Measurements from ENCODE around the gene ATP11A.

Gene ATP11A

DNA sequence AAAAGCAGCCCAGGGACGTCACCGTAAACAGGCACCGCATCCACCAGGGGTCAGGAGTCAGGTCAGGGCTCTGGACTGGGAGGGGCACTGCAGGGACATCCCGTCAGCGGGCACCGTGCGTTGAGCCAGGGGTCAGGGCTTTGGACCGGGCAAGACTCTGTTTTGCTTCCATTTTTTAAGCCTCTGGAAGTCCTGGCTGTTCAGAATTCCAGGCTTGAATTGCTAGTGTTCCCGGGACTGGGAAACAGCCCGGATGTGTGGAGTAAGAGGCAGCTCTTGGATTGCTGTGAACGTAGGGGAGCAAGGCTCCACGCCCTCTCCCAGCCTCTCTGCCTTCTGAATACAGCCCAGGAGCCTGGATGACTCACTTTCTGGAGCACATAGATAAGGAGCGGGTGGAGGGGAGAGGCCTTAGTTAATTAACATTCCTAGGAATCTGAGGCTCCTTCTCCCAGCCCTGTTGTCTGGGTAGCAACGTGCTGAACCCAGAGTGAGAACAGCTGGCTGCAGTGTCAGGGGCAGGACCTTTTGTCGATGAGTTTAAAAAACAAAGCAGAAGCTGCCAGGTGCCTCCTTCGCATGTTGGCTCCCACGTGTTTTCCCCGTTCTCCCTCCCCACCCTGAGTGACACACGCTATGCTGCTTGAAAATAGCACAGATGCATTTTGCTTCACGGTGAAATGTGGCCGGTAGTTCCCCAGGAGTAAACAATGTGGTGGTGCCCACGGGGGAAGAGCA, 21.9 kb downstream of the ATP11A start:
- DNase-seq: no peak

DNA sequence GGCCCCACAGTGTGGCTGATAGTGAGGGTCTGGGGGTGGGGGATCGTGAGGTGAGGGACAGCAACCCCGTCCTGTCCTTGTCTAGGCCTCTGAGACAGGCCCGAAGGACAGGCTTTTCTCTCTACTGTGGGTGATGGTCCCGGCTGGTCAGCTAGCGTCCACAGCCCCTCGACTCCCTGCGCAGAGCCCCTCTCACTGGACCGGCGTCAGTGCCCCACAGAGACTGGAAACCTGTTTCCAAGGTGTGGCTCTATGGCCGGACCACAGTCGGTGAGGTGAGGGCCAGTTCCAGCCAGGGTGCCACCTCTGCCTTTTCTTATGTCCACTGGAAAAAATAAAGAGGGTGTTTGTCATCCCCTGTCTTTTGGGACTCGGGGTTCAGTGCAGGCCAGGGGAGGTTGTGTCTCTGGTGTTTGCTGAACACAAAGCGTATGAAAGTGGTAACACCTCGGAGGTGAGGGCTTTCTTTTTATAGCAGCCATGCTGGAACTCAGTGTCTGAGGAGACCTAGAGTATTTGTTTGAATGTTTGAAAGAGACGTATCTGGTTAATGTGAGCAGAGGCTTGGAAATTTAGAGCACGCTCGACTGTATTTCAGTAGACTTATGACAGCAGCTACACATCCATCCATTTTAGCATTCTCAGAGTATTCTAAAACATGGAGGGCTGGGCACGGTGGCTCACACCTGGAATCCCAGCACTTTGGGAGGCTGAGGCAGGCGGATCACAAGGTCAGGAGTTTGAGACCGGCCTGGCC, 22.8 kb downstream of the ATP11A start:
- no peak for DNase-seq

DNA sequence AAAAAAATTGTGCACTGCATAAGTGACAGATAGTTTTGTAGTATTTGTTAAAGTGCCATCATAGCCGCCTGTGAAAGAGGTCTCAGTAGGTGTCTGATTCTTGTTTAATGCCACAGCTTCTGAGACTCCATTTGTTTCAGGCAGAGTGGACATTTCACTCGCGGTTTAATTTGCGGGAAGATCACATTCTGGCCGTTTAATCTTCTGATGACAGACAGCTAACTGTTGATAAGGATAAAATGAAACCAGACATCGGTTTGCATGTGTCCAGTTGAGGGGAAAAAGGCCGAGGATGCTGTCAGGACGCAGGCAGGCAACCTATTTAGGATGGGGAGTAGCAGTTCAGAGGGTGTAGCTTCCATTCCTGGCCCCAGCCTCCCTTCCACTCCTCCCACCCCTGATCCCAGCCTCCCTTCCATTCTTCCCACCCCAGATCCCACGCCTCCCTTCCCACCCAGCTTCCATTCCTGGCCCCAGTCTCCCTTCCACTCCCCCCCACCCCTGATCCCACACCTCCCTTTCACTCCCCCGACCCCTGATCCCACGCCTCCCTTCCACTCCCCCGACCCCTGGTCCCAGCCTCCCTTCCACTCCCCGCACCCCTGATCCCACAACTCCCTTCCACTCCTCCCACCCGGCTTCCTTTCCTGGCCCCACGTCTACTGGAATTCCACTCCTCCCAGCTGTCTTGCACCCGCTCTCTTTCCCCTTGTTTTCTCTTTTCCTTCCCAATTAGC, 23.8 kb downstream of the ATP11A start:
- DNase-seq: no peak

DNA sequence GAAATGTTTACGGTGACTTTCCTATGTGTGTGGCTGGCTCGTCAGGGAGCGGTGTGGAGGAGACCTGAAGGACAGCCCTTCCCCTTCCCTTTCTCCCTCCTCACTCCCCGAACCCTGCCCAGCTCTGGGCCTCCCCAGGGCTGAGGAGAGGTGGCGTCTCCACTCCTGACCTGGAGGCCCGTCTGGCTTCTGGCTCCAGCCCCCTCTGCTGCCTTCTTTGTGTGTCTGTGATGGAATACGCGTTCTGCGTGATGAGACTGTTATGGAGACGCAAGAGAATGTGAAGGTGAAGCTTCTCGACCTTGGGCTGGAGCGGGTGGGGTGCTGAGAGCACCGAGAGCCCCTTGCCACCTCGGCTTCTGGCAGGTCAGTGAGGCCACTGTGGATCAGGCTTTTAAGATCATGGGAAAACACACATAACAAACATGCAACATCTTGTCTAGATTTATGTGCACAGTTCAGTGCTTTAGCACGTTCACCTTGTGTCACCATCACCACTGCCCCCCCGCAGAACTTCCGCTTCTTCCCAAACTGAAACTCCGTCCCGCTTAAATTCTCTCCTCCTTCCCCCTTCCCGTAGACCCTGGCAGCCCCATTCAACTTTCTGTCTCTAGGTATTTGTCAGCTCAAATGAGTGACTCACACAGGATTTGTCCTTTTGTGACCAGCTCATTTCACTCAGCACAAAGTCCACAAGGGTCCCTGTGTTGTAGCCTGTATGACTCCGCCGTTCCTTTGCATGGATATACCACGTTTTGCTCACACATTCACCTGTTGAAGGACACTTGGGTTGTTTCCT, 24.7 kb downstream of the ATP11A start:
- no peak for DNase-seq

DNA sequence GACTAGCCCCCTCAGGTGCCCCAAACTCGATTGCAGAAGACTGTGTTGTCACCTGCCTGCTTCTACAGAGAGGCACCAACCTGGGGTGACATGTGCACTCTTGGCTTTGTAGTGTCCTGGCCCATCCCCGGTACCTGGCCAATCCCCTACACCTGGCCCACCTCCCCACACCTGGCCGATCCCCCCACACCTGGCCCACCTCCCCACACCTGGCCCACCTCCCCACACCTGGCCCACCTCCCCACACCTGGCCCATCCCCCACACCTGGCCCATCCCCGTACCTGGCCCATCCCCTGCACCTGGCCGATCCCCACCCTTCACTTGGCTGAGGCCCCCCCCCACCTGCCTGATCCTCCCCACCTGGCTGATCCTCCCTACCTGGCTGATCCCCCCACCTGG, 25.4 kb downstream of the ATP11A start:
- no peak for DNase-seq

DNA sequence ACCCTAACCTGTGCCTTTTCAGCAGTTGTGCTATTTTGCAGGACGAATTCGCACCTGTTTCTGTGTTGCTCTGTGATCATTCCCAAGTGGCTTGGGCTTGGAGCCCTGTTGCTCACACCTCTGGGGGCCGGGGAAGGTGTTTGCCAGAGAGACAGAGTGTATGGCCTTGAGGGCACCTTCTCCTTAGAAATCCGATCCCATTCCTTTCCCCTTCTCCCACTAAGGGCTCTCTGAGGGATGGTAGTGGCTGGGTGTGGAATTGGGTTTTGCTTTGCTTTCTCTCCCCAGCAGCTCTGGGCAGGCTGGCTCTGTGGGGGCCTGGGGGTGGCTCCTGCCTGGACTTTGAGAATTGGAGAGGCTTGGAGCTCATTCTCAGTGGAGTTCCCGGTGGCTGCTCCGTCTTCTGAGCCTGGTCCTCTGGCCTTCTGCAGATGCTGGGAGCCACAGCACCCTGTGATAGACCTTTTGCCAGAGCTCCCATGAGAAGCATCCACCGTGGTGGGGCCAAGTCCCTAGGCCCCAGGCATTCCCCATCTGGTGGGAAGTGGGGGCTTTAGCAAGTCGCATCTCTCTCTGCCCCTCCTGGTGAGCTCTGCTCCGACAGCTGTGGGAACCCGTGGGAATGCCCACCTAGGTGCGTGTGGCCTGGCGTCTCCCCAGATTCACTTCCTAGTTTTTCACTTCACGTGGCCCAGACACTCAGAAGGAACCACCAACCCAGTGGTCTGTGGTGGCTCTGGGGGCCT, 26.1 kb downstream of the ATP11A start:
- DNase-seq: no peak

DNA sequence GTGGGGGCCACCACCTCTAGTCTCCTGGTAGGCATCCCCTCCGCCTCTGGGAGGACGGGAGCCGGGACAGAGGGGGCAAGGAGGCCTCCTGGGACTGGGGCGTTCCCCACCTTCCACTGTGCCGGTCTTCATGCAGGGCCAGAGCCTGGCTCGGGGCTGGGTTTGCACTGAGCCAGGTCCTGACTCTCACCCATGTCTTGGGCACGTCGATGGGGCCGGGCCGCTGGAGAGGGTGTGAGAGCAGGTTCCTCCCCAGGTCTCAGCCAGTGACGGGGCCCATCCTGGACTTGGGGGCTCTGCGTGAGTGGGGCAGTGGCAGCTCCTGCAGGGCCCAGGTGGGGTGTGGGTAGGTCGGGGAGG, 26.6 kb downstream of the ATP11A start:
- no peak for DNase-seq

DNA sequence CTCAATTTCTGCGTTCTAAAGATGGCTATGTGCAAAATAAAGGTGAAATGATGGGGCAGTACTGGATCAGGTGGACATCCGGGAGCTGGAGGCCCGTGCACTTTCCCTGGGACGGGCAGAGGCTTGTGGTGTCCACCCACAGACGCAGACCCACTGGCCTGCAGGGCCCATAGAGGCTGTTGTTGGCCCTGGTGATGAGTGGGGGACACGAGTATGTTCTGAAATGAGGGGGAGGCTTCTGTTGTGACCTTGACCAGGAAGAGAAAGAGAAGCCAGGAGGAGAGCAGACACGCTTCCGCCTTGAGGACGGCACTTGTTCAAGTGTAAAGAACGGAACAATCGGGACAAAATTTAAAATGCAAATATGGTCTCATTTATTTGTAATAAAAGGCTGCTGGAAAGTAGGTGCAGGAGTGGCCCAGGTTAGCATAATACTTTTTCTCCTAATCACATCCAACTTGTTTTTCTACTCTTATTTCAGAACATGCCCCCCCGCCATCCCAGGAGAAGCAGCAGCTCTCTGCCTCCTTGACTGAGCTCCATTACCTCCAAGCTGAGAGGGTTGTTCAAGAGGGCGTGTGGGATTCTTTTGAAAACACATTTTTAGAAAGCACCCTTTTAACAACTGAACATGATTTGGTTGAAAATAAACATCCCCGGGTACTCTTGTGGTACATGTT, 27.1 kb downstream of the ATP11A start:
- DNase-seq: no peak

DNA sequence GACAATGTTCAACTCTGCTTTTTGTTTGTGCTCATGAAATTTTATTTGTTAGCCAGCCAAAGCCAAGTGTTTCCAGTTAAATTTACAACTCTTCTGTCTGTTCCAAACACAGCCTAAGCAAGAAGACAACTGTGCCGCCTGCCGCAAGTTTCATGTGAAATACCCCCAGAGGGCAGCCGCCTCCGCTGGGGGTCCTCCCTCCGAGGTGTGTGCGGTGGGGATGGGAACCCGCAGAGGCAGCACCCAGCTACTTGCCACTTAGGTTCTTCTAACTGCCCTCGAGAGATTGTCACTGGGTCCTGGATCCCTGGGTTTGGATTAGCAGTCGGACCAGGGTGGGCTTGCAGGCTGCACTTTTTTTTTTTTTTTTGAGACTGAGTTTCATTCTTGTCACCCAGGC, 28.5 kb downstream of the ATP11A start:
- DNase-seq: no peak

DNA sequence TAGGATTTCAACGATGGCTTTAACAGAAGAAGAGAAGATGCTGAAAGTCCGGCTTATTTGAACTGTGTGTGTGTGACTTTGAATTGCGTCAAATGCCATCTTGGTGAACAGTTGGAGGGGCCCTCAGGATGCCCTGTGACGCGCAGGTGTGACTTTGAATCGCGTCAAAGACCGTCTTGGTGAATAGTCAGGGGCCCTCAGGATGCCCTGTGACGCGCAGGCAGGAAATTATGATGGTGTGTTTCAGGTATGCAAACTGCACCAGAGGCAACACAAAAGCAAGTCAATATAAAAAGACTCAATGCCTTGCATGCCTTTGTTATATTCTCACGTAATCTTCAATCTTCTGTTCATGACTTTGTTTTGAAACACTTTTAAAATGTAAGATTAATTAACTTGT, 29.2 kb downstream of the ATP11A start:
- DNase-seq: no peak

DNA sequence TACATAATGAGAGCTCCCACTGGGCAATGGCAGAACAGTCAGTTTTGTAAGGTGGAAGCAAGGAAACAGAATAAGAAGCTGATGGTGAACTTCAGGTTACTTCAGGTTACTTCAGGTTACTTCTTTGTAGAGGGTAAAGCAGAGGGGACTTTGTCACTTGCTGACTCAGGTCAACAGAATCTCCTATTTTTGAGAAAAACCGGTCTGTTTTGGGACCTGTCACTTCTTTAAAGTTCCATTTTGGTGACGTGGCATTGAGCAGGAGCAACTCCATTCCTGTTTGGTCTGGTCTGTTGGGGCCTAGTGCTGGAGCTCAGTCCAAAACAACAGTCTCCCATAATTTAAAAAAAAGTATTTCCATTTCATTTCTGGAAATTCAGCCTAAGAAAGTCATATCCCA, 29.7 kb downstream of the ATP11A start:
- DNase-seq: no peak

DNA sequence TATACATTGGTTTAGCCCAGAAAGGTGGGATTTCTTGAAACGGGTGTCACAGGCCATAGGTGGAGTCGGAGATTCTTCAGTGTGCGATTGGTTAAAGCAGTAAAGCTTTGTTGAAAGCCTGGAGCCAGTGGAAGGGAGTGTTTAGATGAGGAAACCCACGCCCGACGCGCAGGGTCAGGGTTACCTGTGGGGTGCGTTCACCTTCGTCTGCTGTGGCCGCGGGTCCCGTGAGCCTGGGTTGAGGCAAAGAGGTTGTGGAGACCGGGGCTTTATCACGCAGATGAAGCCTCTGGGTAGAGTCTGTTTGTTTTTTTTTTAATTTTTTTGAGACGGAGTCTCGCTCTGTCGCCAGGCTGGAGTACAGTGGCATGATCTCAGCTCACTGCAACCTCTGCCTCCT, 30.4 kb downstream of the ATP11A start:
- DNase-seq: no peak

DNA sequence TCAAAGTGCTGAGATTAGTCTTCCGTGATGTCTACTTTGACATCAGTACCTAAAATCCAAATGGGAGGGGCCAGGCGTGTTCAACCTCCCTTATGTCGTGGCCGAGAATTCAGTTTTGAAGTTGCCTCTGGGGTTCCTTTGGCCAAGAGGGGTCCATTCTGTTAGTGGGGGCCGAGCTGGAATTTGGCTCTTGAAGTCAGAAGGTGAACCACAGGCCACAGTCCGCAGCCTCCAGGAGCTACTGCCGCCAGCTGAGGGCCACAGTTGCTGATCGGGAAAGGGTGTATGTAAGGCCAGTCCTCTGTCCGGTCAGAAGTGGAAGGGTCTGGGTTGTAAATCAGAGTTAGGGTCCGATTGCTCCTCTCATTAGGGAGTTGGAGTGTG, 31.0 kb downstream of the ATP11A start:
- DNase-seq: no peak

DNA sequence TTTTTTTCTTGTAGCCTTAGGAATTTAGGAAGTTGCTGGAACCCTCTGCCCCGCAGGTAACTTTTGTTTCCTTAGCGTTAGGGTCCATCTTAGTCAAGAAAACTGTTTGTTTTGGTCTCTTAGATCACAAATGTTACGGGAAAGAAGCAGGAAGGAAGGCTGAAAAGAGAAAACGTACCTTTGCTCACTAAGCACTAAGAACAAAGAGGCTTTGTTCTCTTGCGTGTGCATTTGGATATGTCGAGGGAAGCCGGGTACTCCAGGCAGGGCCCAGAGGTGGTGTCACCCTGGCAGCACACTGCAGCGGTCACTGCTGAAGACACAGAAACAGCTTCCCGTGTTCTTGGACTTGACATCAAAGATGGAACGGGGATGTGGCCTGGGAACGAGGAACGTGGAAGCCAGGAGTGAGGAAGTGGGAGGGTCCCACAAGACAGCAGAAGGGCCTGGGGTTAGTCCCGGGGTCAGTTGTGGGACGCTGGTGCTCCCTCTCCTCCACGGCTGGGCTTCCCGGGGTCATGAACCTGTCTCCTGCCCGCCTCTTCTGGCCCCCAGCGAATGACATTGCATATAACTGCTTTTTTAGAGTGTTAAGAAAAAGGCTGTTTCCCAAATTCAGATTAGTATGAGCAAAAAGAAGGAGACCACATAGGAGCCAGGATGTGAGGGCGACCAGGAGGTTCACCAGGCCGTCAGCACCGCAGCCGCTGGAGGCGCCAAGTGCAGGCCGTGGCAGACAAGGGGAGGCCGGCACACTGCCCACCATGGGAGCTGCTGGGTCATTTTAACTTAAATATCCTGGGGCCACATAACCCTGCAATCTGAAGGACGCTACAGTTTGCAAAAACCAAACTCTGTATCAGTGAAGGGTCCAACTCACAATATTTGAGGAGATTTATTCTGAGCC, 31.6 kb downstream of the ATP11A start:
- no peak for DNase-seq

DNA sequence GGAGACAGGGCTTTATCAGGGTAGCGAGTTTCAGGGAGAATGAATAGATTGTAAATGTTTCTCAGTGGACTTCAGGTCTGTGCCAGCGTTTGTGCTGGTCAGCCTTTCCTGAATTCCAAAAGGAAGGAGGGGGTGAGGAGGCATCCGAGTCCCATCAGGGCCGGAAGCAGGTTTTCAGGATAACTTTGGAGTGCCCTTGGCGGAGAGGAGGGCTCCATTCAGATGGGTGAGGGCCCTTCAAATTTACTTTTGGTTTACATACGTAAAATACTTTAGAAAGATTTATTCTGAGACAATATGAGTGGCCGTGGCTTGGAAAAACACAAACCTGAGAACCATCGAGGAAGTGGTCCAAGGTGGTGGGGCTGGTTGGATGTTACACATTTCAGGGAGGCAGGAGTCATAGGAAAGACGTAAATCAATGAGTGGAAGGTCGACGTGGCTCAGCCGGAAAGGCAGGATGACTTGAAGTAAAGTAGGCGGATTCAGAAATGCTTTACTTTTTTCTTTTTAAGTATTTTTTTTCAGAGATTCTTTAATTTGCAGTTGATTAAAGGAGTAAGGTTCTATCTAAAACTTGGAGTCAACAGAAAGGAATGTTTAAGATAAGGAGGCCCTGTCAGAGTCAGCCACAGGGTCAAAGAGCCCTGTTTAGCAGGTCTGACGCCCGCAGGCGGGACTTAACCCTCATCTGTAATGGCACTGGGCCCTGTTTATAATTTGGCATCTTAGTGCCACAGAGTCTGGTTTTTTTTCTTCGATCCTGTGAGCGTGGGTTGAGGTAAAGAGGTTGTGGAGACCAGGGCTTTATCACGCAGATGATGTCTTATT, 32.8 kb downstream of the ATP11A start:
- no peak for DNase-seq

DNA sequence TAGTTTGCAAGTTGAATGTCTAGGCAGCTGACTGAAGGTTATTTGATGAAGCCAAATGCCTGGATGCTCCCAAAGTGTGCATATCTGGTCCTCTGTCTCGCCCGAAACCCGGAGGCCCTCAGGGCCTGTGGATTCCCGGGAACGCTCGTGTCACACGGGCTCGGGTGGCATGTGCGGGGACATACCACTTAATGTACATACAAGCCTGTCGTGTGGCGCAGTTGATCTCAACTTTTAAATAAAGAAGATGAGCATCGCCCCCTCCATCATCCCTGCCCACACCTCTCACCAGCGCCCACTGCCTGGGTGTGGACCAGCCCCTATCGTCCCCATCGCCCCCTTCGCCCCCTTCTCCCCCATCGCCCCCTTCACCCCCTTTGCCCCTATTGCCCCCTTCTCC, 33.9 kb downstream of the ATP11A start:
- no peak for DNase-seq

DNA sequence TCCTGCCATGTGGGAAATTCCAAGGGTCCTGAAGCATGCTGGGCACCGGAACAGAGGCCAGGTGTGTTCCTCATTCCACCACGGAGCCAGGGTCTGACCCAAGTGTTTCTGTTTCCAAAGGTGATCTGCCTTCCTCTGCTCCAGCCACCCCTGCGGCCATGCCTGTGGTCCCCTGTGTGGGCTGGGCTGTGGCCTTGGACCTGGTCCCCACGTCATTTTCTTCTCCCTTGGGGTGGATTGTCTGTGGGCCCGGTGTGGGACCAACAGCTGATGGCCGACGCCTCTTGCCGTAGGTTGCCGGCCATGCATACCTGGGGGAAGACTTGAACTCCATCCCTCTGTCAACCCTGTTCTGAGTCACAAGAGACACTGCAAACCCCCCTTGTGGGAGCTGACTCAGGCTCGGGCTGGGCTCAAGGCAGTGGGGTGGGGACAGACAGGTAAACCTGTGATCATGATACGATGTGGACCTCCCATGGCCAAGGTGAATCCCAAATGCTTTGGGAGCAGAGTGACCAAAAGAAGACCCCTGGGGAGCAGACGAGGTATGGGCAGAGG, 35.0 kb downstream of the ATP11A start:
- no peak for DNase-seq

DNA sequence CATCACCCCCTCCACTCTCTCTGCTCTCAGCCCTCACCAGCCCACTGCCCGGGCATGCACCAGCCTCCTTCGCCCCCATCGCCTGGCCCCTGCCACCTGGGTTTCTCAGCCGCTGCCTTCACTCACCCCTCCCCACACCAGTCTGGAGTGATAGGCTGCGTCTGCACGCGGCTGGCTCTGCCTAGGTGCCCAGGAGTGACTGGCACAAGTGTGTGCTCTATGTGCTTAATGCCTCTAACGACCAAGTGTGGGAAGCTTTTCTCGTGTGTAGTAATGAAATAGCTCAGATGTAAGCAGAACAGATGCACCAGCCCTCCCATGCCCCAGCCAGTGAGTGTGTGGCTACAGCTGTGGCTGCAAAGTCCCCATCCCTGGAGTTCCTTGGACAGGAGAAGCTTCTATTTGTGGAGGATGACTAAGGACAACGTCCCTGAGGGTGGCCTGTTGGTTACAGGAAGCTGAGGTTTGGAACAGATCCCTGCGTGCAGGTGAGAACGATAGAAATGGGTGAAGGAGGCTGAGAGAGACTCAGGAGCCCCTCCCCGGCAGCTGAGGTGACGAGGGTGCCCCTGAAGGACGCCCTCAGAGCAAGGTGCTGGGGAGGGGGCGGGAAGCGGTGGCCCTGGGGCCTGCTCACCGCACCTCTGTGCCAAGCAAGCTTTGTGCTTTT, 35.6 kb downstream of the ATP11A start:
- DNase-seq: no peak
